NB4 (cell line): ENCODE data around the gene ID2.

ENCODE experiments used
- DNase-seq: peaks from one replicate; pipeline ENCODE4 v3.0.0; 2010; ENCODE audit warnings: low read depth
- H3K4me3 ChIP-seq: one replicate; pipeline ENCODE4 v1.5.1; 2011; ENCODE audit warnings: mild to moderate bottlenecking, low read depth, low read length, moderate library complexity
- CTCF ChIP-seq: IDR thresholded peaks from one replicate; pipeline ENCODE4 v1.5.1; 2012; ENCODE audit warnings: low read depth, low read length
- MAX ChIP-seq: IDR thresholded peaks from 2 replicates; pipeline ENCODE4 v1.6.1; 2011; ENCODE audit warnings: low read depth, low read length
- MYC ChIP-seq: IDR thresholded peaks from 2 replicates; pipeline ENCODE4 v1.6.1; 2011; ENCODE audit warnings: low read depth, low read length
- POLR2A ChIP-seq: IDR thresholded peaks from 2 replicates; pipeline ENCODE4 v1.6.1; 2011; ENCODE audit warnings: mild to moderate bottlenecking; ENCODE audit not compliant: insufficient read length; ENCODE audit errors: extremely low read depth

Gene ID2

GRCh38 chr2:8729939-8730338 lies 48.1 kb downstream of the ID2 start:
- no peak overlapping the region for H3K4me3 ChIP-seq
- no peak for DNase-seq
- TF ChIP-seq MAX: no peak
- no peak for TF ChIP-seq MYC
- no peak for TF ChIP-seq CTCF
- no peak for TF ChIP-seq POLR2A

- no peak for TF ChIP-seq MYC
- no peak for TF ChIP-seq CTCF
- no peak for TF ChIP-seq POLR2A
- no peak for TF ChIP-seq MAX
- no peak overlapping the region for H3K4me3 ChIP-seq
- no peak for DNase-seq
These were observed 50.7 kb downstream of the ID2 start for GRCh38 chr2:8732601-8733000.
